GM19035 (cell line): Measurements from ENCODE around the gene CARD11.
A peak's percentile ranks its signal among the peaks of the same experiment; 100 is the strongest.

Source experiments
- ATAC-seq: cut with Tn5 transposase; IDR thresholded peaks from one replicate; pipeline ENCODE4 v1.9.1; 2021; ENCODE audit not compliant: unreplicated experiment

The CARD11 gene

GRCh38 chr7:2984091-2984490 is 59.6 kb downstream of the CARD11 start:
- no peak for ATAC-seq

GRCh38 chr7:2983586-2983985 is 60.1 kb downstream of the CARD11 start:
- no peak for ATAC-seq

GRCh38 chr7:2982831-2983230 is 60.8 kb downstream of the CARD11 start:
- no peak for ATAC-seq

GRCh38 chr7:2982401-2982800 is 61.3 kb downstream of the CARD11 start:
- ATAC-seq = no peak

GRCh38 chr7:2981103-2981480 is 62.6 kb downstream of the CARD11 start:
- no peak for ATAC-seq

- no peak for ATAC-seq
Measured at GRCh38 chr7:2980401-2981102, 63.1 kb downstream of the CARD11 start.

- no peak for ATAC-seq
Measured at GRCh38 chr7:2979951-2980350, 63.7 kb downstream of the CARD11 start.

GRCh38 chr7:2979201-2979631 is 64.5 kb downstream of the CARD11 start:
- ATAC-seq = no peak

GRCh38 chr7:2978408-2978807 is 65.3 kb downstream of the CARD11 start:
- ATAC-seq = peak; percentile 83

GRCh38 chr7:2975821-2976371 is 67.8 kb downstream of the CARD11 start:
- no peak for ATAC-seq

- ATAC-seq = no peak
Measured at GRCh38 chr7:2974093-2974819, 69.4 kb downstream of the CARD11 start.

GRCh38 chr7:2972835-2973161 is 70.9 kb downstream of the CARD11 start:
- ATAC-seq = no peak

- peak; percentile 70 for ATAC-seq
Measured at GRCh38 chr7:2971914-2972834, 71.5 kb downstream of the CARD11 start.

- ATAC-seq = no peak
Measured at GRCh38 chr7:2970861-2971260, 72.8 kb downstream of the CARD11 start.

- no peak for ATAC-seq
Measured at GRCh38 chr7:2970307-2970664, 73.4 kb downstream of the CARD11 start.

GRCh38 chr7:2969398-2970306 is 74.0 kb downstream of the CARD11 start:
- ATAC-seq = no peak

GRCh38 chr7:2968616-2969397 is 74.9 kb downstream of the CARD11 start:
- ATAC-seq = no peak

- no peak for ATAC-seq
Measured at GRCh38 chr7:2968176-2968575, 75.5 kb downstream of the CARD11 start.

- ATAC-seq = no peak
Measured at GRCh38 chr7:2967705-2968104, 76.0 kb downstream of the CARD11 start.

- ATAC-seq = no peak
Measured at GRCh38 chr7:2967253-2967652, 76.4 kb downstream of the CARD11 start.
